ENCODE measurements around the gene CCDC185.
"Not testable (repeated sequence)": the region's sequence is repeated elsewhere in the genome, so short reads cannot be mapped to it uniquely, and the experiment has no call there.

CCDC185 gene

DNA sequence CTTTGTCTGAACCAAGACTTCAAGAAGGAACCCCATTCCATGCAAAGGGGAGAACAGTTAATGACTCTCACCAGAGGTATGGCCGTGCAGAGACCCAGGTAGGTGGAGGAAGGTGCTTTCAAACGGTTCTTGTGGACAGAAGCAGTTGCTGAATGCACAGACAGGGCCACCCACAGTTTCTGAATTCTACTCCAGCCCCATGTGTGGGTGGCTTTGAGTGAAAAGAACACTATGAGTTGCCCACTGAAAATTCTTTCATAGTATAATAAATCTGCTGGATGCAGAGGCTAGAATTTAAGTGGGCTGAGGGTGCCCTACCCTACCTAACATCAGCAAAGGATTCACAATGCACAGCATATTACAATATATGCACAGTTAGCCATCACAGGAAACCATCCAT is 7.2 kb upstream of the CCDC185 start:
- TF ChIP-seq, protein P1, sequence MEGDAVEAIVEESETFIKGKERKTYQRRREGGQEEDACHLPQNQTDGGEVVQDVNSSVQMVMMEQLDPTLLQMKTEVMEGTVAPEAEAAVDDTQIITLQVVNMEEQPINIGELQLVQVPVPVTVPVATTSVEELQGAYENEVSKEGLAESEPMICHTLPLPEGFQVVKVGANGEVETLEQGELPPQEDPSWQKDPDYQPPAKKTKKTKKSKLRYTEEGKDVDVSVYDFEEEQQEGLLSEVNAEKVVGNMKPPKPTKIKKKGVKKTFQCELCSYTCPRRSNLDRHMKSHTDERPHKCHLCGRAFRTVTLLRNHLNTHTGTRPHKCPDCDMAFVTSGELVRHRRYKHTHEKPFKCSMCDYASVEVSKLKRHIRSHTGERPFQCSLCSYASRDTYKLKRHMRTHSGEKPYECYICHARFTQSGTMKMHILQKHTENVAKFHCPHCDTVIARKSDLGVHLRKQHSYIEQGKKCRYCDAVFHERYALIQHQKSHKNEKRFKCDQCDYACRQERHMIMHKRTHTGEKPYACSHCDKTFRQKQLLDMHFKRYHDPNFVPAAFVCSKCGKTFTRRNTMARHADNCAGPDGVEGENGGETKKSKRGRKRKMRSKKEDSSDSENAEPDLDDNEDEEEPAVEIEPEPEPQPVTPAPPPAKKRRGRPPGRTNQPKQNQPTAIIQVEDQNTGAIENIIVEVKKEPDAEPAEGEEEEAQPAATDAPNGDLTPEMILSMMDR (IDR thresholded peaks at IDR 0.05; ENCODE audit: control extremely low read depth, extremely low read depth, low read depth, missing control alignments), result no peak
- ChIA-PET POLR2A (no interaction called here), CTCF (no interaction called here)
- no peak for DNase-seq (ENCODE audit: extremely low spot score)

DNA sequence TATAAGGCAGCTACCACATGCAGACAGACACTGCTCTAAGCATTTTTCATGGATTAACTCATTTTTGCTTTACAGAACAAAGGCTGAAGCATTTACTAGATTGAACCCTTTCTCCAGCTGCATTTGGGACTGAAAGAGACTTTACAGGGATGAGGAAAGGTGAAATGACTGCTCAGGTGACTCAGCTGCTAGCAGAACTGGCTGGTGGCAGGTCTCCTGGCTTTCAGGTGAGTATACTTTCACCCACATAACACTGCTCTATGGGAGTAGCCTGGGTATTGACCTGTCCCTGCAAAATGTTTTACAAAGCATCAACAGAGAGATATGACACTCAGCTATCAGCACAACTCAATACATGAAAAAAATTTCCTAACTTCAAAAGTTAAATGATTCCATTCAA is 2.6 kb upstream of the CCDC185 start:
- TF ChIP-seq, protein P1 (IDR thresholded peaks at IDR 0.05; ENCODE audit: control extremely low read depth, extremely low read depth, low read depth, missing control alignments), result no peak
- CTCF ChIA-PET, result no interaction called here
- POLR2A ChIA-PET, result no interaction called here
- DNase-seq (ENCODE audit: extremely low spot score), result no peak

DNA sequence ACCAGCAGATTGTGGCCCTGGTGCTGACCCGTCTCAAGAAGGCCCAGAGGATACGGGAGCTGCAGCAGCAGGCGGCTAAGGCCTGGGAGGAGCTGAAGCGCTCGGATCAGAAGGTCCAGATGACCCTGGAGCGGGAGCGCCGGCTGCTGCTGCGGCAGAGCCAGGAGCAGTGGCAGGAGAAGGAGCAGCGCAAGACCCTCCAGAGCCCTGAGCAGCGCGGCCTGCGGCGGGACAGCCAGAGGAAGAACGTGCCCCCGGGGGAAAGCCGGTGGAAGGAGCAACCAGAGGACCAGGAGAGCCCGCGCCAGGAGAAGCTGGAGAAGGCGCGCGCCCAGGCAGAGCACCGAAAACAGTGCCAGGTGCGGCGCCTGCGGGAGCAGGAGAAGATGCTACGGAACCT is 1.0 kb downstream of the CCDC185 start:
- no peak for DNase-seq (ENCODE audit: extremely low spot score)
- TF ChIP-seq, protein P1 (IDR thresholded peaks at IDR 0.05; ENCODE audit: control extremely low read depth, extremely low read depth, low read depth, missing control alignments), result no peak
- CTCF ChIA-PET, result no interaction called here
- POLR2A ChIA-PET, result no interaction called here

DNA sequence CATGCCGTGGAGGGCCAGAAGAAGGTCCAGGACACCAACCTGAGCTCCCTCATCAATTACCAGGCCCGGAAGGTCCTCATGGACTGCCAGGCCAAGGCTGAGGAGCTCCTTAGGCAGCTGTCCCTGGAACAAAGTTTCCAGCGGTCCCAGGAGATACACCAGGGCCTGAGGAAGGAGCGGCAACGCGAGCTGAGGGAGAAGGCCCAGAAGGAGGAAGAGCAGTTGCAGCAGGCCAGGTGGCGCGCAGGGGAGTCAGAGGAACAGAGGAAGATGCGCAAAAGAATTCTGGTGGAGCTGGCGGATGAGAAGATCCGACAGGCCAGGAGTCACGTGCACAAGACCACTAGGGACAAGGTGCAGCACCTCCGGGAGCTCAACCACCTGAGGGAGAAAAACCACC is 1.5 kb downstream of the CCDC185 start:
- no peak for DNase-seq (ENCODE audit: extremely low spot score)
- TF ChIP-seq, protein P1 (IDR thresholded peaks at IDR 0.05; ENCODE audit: control extremely low read depth, extremely low read depth, low read depth, missing control alignments), result no peak
- ChIA-PET POLR2A (no interaction called here), CTCF (no interaction called here)

DNA sequence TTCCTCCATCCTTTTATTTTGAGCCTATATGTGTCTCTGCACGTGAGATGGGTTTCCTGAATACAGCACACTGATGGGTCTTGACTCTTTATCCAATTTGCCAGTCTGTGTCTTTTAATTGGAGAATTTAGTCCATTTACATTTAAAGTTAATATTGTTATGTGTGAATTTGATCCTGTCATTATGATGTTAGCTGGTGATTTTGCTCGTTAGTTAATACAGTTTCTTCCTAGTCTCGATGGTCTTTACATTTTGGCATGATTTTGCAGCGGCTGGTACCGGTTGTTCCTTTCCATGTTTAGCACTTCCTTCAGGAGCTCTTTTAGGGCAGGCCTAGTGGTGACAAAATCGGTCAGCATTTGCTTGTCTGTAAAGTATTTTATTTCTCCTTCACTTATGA is 6.2 kb downstream of the CCDC185 start:
- POLR2A ChIA-PET; DNase-seq (ENCODE audit: extremely low spot score); CTCF ChIA-PET: not testable (repeated sequence)

DNA sequence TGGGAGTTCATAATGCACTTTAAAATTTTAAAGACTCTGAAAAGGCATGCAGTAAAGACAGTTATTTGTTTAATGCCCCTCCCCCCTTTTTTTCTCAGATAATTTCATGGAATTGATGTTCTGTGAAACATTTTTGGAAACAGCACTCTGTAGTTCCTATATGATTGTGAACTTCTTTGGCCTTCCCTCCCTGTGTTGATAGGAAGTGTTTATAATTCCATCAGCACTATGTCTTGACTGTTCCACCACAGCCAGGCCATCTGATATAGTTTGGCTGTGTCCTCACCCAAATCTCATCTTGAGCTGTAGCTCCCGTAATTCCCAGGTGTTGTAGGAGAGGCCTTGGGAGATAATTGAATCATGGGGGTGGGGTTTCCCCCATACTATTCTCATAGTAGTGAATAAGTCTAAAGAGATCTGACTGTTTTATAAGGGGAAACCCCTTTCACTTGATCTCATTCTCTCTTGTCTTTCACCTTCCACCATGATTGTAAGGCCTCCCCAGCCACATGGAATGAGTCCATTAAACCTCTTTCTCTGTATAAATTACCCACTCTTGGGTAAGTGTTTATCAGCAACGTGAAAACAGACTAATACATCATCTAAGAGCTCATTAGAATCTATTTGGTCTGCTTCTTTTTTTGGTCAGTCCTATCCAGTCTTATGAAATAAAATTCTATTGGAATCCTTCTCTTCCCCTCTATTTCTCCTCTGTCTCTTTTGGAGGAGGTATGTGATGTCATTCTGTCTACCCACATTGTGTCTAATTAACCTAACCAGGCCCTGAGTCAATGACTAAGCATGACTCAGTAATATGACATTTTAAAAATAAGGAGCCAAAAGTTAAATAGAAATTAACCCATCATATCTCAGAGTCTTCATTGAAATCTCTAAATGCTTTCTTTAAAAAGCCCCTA is 8.9 kb downstream of the CCDC185 start:
- TF ChIP-seq, protein P1 (IDR thresholded peaks at IDR 0.05; ENCODE audit: control extremely low read depth, extremely low read depth, low read depth, missing control alignments), result no peak
- CTCF ChIA-PET, result interaction anchor here (1.5 kb wide), 1 partner anchor 10 kb away, joined by 3 read pairs; no protein-coding TSS in a partner anchor
- POLR2A ChIA-PET, result no interaction called here
- DNase-seq (ENCODE audit: extremely low spot score), result no peak

DNA sequence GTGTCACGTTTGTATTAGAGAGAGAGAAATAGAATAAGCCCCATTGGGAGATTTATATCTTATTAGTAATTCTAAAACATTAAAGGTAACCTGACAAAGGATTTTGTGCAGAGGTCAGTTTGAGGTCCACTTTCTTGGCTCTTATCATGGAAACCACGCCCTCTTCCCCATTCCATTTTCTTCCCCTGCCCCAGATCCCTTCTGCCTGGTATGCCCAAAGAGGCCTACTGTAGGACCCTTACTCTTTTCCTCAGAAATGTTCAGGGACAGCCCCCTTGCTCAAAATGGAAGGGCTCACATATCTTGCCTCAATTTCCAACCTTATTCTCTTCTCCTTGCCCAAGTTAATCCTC is 9.6 kb downstream of the CCDC185 start:
- ChIA-PET POLR2A (no interaction called here), CTCF (no interaction called here)
- DNase-seq (ENCODE audit: extremely low spot score), result no peak
- TF ChIP-seq, protein P1 (IDR thresholded peaks at IDR 0.05; ENCODE audit: control extremely low read depth, extremely low read depth, low read depth, missing control alignments), result no peak
